ENCODE measurements around the gene MOCS1.

The MOCS1 gene

GRCh38 chr6:39948199-39948791 lies 14.0 kb upstream of the MOCS1 start:
- no peak for DNase-seq (ENCODE audit: low read depth)

- no peak for DNase-seq (ENCODE audit: low read depth)
Observed at GRCh38 chr6:39947611-39948068, 13.4 kb upstream of the MOCS1 start.

DNA sequence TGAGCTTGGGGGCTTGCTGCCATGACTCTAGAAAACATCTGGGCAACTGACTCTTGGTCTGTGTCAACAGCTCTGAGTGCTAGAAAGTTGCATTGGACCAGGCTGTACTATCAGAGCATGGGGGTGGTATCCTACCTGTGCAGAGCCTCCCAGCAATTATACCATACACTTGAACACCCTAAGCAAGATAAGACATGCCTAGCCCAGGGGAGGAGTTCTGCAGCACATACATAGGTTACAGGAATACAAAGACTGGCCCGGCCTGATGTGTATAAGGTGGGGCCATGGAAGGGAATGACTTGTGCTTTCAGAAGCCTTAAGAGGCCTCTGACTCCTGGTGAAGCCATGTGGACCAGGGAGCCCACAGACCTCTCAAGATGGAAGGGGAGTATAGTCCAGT lies 11.4 kb upstream of the MOCS1 start:
- DNase-seq (ENCODE audit: low read depth), result no peak

GRCh38 chr6:39942903-39943580 lies 8.8 kb upstream of the MOCS1 start:
- no peak for DNase-seq (ENCODE audit: low read depth)

DNA sequence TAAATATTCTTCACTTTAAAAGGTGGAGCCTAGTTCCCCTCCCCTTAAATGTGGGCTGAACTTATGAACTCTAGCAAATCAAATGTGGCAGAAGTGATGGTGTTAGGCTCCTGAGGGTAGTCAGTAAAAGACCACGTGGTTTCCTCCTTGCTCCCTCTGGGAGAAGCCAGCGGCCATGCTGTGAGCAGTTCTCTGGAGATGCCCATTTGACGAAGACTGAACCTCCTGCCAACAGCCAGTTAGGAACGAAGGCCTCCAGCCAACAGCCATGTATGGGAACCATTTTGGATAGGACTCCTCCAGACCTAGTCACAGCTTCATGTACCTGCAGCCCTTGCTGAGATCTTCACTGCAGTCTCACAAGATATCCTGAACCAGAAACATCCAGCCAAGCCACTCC lies 7.6 kb upstream of the MOCS1 start:
- no peak for DNase-seq (ENCODE audit: low read depth)

DNA sequence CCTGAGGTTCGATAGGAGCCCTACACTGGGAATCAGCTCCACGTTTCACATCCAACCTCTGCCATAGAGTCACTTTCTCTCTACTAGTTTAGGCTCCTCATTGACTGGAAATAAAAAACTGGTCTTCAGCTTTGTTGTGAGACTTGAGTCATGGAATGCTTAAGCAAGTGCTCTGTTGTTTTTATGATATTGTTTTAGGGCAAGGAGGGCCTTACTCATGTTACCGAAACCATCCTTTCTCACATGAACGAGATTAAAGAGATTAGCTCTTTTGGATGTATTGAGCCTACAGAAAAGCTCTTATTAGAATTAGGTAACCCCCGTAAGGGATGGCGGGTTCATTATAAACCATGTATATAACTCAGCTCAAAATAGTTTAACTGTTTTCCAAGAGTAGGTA lies 6.9 kb upstream of the MOCS1 start:
- DNase-seq (ENCODE audit: low read depth), result no peak

DNA sequence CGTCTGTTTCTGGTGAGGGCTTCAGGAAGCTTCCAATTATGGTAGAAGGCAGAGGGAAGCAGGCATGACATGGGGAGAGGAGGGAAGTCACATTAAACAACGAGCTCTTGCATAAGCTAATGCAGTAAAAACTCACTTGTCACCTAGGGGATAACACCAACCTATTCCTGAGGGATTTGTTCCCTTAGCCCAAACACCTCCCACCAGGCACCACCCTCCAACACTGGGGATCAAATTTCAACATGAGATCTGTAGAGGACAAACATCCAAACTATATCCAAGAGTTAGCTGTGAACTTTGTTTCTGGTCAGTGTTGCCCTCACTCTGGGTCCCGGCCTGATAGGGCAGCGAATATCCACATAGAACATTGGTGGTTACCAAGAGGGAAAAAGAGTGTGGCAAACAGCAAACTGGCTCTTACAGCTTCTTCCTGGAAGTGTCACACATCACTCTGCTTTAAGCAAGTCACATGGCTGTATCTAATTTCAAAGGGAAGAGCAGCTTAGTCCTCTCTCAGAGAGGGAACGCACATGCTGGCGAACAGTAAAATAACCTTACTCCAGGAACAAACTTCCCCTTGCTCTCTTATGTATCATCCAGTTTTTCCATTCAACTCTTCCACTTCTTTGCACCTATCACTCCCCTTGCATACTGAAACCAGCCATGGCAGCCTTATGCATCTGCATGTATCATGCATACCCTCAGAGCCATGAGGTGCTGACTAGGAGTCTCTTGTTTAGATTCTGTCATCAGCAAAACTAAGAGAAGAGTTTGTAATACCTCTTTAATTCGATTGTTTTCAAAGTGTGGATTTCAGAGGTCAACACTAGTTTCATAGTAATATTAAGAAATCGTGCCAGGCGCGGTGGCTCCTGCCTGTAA lies 4.8 kb upstream of the MOCS1 start:
- DNase-seq (ENCODE audit: low read depth), result no peak

GRCh38 chr6:39937686-39938333 lies 3.5 kb upstream of the MOCS1 start:
- DNase-seq (ENCODE audit: low read depth), result no peak

DNA sequence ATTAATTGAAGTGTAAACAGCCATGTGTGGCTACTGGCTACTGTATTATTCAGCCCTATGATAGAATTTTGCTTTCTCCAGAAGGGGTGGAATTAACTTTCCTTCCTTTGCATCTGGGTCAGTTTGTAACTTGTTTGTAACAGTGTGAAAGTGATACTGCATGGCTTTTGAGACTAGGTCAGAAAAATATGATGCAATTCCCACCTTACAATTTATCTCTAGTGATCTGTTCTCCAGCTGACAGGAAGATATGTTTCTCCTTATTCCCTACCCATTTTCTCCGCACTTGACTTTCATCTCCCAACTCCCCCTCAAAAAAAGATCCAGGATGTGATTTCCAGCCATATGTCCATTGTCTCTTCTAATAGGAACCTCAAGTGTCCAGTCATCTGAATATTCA lies 2.6 kb upstream of the MOCS1 start:
- no peak for DNase-seq (ENCODE audit: low read depth)

DNA sequence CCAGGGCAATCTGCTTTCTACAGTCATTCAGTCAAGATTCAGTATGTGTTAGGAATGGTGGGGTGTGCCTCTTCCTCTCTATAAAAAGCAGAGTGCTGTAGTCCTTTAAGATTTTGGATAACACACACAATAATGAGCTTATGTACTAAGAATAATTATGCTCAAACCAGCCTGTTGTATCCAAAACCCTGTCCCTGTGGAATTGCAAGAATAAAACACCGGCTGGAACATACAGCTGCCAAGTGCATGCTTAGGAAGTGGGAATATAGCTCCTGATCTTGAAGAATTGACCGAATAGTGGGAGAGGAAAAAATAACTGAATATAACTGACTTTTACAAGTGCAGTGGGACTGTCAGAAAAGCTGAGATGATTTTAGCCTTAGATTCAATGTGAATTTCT lies 979 bp upstream of the MOCS1 start:
- no peak for DNase-seq (ENCODE audit: low read depth)

DNA sequence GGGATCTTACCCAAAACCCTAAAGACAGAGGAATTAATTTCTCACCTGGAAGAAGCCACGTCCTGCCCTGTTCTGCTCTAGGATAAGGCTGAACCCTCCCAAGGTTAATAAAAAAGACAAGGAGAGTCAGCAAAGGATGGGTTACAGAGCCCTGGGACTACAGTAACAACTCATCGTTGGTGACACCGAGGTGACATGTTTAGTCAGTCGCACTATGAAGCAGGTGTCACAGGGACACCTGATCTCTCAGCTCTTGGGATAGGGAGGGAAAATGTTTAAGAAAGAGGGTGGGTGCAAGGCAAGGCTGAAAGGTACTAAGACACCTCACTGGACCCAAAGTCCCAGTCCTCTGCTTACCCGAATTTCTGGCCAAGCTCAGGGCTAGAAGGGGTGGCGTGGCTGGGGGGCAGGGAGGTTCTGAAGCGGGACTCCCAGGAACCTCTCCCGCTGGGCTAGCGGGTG lies 562 bp downstream of the MOCS1 start:
- no peak for DNase-seq (ENCODE audit: low read depth)

GRCh38 chr6:39932386-39932910 lies 1.8 kb downstream of the MOCS1 start:
- DNase-seq (ENCODE audit: low read depth), result no peak

GRCh38 chr6:39931607-39932006 lies 2.7 kb downstream of the MOCS1 start:
- DNase-seq (ENCODE audit: low read depth), result no peak

GRCh38 chr6:39930540-39930939 lies 3.7 kb downstream of the MOCS1 start:
- DNase-seq (ENCODE audit: low read depth), result no peak

DNA sequence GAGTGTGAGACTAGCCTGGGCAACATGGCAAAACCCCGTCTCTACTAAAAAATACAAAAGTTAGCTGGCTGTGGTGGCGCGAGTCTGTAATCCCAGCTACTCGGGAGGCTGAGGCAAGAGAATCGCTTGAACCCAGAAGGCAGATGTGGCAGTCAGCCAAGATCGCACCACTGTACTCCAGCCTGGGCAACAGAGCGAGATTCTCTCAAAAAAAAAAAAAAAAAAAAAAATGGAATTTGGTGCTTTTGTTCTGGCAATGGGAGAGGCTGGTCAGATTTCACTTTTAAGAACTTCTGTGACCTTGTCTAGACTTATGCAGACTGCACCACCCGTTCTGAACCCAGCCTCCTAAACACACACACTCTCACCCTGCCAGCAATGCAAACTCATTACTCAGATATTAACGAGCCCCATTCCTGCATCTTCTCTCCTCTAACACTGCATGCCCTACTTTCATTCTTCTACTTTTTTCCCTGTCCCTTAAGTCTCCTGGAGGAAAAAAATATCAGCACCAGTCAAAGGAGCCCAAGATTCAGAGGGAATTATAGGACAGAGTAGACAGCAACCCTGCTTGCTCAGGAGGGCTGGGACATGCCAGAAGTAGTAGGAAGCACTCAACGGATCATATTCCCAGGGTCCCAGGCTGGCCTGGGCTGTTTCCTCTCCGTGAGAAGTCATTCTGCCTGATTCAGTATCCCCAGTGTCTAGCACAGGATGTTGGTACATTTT lies 4.4 kb downstream of the MOCS1 start:
- no peak for DNase-seq (ENCODE audit: low read depth)

DNA sequence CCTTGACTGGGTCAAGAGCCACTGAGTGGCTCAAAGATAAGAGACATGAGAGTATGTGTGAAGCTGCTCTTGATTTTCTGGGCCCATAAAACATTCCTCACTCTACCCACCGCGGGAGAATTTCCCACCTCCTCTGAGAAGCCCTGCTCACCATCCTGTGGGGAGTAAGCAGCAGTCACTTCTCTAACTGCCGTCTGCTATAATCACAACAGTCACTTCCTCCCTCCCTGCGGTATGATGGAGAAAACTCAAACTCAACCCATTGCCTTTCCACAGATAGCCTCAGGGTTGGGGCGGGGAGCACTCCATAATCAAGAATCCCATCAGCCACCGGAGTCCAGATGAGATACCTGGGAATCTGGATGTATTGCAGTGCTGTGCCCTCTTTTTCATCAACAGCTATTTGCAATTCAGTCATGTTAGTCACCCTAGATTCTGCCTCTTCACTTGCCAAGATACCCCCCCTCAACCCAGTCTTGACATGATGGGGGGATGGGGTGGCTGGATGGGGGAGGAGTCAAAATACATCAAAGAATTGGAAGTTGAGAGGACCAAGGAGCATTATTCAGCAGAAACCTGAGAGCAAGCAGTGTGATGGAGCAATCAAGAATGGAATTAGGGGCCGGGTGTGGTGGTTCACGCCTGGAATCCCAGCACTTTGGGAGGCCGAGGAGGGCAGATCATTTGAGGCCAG lies 5.1 kb downstream of the MOCS1 start:
- DNase-seq (ENCODE audit: low read depth), result no peak

- DNase-seq (ENCODE audit: low read depth), result no peak
Observed at GRCh38 chr6:39927159-39927558, 7.1 kb downstream of the MOCS1 start.

- no peak for DNase-seq (ENCODE audit: low read depth)
Observed at GRCh38 chr6:39926668-39927067, 7.6 kb downstream of the MOCS1 start.

GRCh38 chr6:39925931-39926290 lies 8.4 kb downstream of the MOCS1 start:
- no peak for DNase-seq (ENCODE audit: low read depth)

DNA sequence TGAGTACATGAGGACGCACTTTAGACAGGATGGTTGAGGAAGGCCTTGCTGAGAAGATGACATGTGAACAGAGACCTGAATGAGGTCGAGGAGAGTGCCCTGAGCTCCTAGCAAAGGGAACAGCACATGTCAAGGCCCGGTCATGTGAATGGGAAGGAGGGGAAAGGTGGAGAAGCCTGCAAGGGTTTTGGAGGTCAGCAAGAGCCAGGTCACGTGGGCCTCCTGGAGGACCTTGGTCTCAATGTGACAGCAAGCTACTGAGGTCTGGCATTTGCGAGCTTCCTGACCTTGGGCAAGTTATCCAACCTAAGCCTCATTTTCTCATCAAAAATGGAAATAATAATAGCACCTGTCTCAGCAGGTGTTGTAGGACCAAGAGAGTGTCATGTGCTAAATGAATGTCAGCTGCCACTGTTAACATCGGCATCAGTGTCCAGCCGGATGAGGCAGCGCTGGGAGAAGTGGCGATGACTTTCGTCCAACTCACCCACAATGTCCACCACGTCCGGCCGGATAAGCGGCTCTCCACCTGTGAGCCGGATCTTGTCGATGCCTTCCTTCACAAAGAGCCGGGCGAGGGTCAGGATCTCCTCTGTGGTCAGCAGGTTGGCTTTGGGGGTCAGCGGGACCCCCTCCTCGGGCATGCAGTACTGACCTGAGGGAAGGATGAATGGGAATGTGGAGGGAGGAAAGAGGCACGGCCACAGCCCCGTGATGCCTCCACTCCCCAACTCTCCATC lies 8.9 kb downstream of the MOCS1 start:
- DNase-seq (ENCODE audit: low read depth), result no peak
